AG08395 (cell line): ENCODE results near the gene CDC14B.
"Not testable (repeated sequence)": the region's sequence is repeated elsewhere in the genome, so short reads cannot be mapped to it uniquely, and the experiment has no call there.

ENCODE experiments used
- DNase-seq: peaks from one replicate; pipeline ENCODE4 v3.0.0; 2012; ENCODE audit warnings: mixed read lengths, low spot score

CDC14B gene

GRCh38 chr9:96619491-96620180, at the start of gene CDC14B:
CDC14B (minus strand) TSS chr9:96619843; CDS start chr9:96619378, 465 bp downstream.
- peak; percentile 72 for DNase-seq

- DNase-seq: no peak
Measured at GRCh38 chr9:96668868-96669534, 49.4 kb upstream of the CDC14B start.

GRCh38 chr9:96667363-96667728, 47.7 kb upstream of the CDC14B start:
- DNase-seq: no peak

- peak; percentile 73 for DNase-seq
Measured at GRCh38 chr9:96666653-96667362, 47.2 kb upstream of the CDC14B start.

- DNase-seq: no peak
Measured at GRCh38 chr9:96665789-96666188, 46.1 kb upstream of the CDC14B start.

- no peak for DNase-seq
Measured at GRCh38 chr9:96663506-96664120, 44.0 kb upstream of the CDC14B start.

- DNase-seq: no peak
Measured at GRCh38 chr9:96661711-96662110, 42.1 kb upstream of the CDC14B start.

GRCh38 chr9:96660692-96661248, 41.1 kb upstream of the CDC14B start:
- no peak for DNase-seq

GRCh38 chr9:96655198-96655851, 35.7 kb upstream of the CDC14B start, which contains the start of gene PRXL2C:
PRXL2C (minus strand) TSS chr9:96655317; CDS start chr9:96655281, 36 bp downstream.
- DNase-seq: peak; percentile 67

- DNase-seq: peak; percentile 73
Measured at GRCh38 chr9:96654450-96655197, 35.0 kb upstream of the CDC14B start.

- peak; percentile 18 for DNase-seq
Measured at GRCh38 chr9:96651626-96652025, 32.0 kb upstream of the CDC14B start.

- no peak for DNase-seq
Measured at GRCh38 chr9:96649620-96650324, 30.1 kb upstream of the CDC14B start.

- peak; percentile 81 for DNase-seq
Measured at GRCh38 chr9:96646081-96646991, 26.7 kb upstream of the CDC14B start.

- no peak for DNase-seq
Measured at GRCh38 chr9:96644137-96644536, 24.5 kb upstream of the CDC14B start.

GRCh38 chr9:96641514-96641913, 21.9 kb upstream of the CDC14B start:
- no peak for DNase-seq

GRCh38 chr9:96638606-96639364, 19.1 kb upstream of the CDC14B start:
- no peak for DNase-seq

- no peak for DNase-seq
Measured at GRCh38 chr9:96636368-96636767, 16.7 kb upstream of the CDC14B start.

- not testable (repeated sequence) for DNase-seq
Measured at GRCh38 chr9:96633579-96633978, 13.9 kb upstream of the CDC14B start.
